HepG2 (cell line): Measurements from ENCODE around the gene MYCBPAP. TPM values are rescaled to one million over a fixed set of nuclear protein-coding genes. Genes with fewer than 3 reads are reported as not detected.
"Not testable (repeated sequence)": the region's sequence is repeated elsewhere in the genome, so short reads cannot be mapped to it uniquely, and the experiment has no call there.

ENCODE experiments used
- ATAC-seq: fragments of 200-7000 bp; cut with Tn5 transposase; 3 replicates; pipeline ENCODE4 v1.9.1; 2020; ENCODE audit warnings: mild to moderate bottlenecking, moderate library complexity
- BruUV-seq: library from RNA; stranded (reverse); fragments of 400-500 nt; replicated peaks from 2 replicates; lab custom pipeline; 2021; lab: Mats Ljungman, UMichigan
- CTCF ChIA-PET: fragments of 300-600 bp; formaldehyde crosslinking; extraction: SDS; loops from one replicate; lab custom pipeline; 2021; ENCODE audit warnings: low total read pairs, inconsistent platforms, low intra/inter-chr PET ratio; lab: Yijun Ruan, JAX
- POLR2A ChIA-PET: fragments of 350-600 bp; sonication (Branson Sonifier 250); formaldehyde crosslinking; loops from one replicate; lab custom pipeline; 2020; ENCODE audit warnings: antibody characterized with exemption, inconsistent platforms; lab: Yijun Ruan, JAX
- DNase-seq: peaks from one replicate; pipeline ENCODE4 v3.0.0-alpha.2; 2015; ENCODE audit warnings: low spot score
- FAIRE-seq: peaks from 3 replicates; lab custom pipeline; 2011; peaks lifted over from hg19 to GRCh38; lab: Jason Lieb, UNC
- H2AFZ ChIP-seq: one replicate; pipeline ENCODE4 v1.6.1; 2011; ENCODE audit warnings: low read length, inconsistent platforms
- H3K27ac ChIP-seq: fragments of 300-600 bp; 3 replicates; pipeline ENCODE4 v1.8.0; 2011; ENCODE audit warnings: mixed run types, mild to moderate bottlenecking, mixed read lengths, low read length, inconsistent platforms; ENCODE audit not compliant: insufficient read depth; ENCODE audit errors: extremely low read length
- H3K27me3 ChIP-seq, 2 experiments: fragments of 200-600 bp in 1 of 2; 2 replicates in 1 of 2; 3 replicates in 1 of 2; pipeline versions ENCODE4 v1.6.0 to v1.8.0; 2011; ENCODE audit warnings: low read length in 2 of 2, mild to moderate bottlenecking in 2 of 2, moderate library complexity in 2 of 2, inconsistent platforms in 1 of 2; ENCODE audit not compliant: insufficient read depth in 2 of 2, control insufficient read depth in 1 of 2
- H3K36me3 ChIP-seq, 2 experiments: fragments of 200-600 bp in 1 of 2; replicated peaks in 1 of 2; 2 replicates in 1 of 2; 3 replicates in 1 of 2; pipeline versions ENCODE4 v1.5.1 to v1.8.0; 2011; ENCODE audit warnings: low read length in 2 of 2, inconsistent platforms in 1 of 2; ENCODE audit not compliant: insufficient read depth in 2 of 2, control insufficient read depth in 1 of 2
- H3K4me1 ChIP-seq: 2 replicates; pipeline ENCODE4 v1.5.1; 2012; ENCODE audit warnings: low read length, inconsistent platforms; ENCODE audit not compliant: insufficient read depth
- H3K4me2 ChIP-seq: 2 replicates; pipeline ENCODE4 v1.6.0; 2011; ENCODE audit warnings: low read depth, low read length, inconsistent platforms
- H3K4me3 ChIP-seq, 3 experiments: fragments of 200-600 bp in 1 of 3; sonication (generic), shearing (Covaris generic) in 1 of 3; replicated peaks in 1 of 3; 2 replicates each; pipeline ENCODE4 v1.5.1; 2011 to 2016; ENCODE audit warnings: low read length in 3 of 3, inconsistent platforms in 2 of 3, low read depth in 2 of 3, mild to moderate bottlenecking in 2 of 3, control low read depth in 1 of 3, mixed read lengths in 1 of 3; ENCODE audit not compliant: insufficient read depth in 1 of 3
- H3K79me2 ChIP-seq: one replicate; pipeline ENCODE4 v1.6.1; 2011; ENCODE audit warnings: low read length, inconsistent platforms; ENCODE audit not compliant: insufficient read depth
- H3K9ac ChIP-seq: 2 replicates; pipeline ENCODE4 v1.6.0; 2011; ENCODE audit warnings: mild to moderate bottlenecking, low read depth, low read length, inconsistent platforms; ENCODE audit not compliant: insufficient read depth
- H3K9me3 ChIP-seq: 2 replicates; pipeline ENCODE4 v1.5.1; 2012; ENCODE audit warnings: mild to moderate bottlenecking, low read length
- H4K20me1 ChIP-seq: 2 replicates; pipeline ENCODE4 v1.6.0; 2011; ENCODE audit warnings: inconsistent platforms, mild to moderate bottlenecking, low read length, moderate library complexity; ENCODE audit not compliant: insufficient read depth
- HNF4A ChIP-seq: sonication (generic); formaldehyde crosslinking; IDR thresholded peaks from 2 replicates; pipeline ENCODE4 v1.4.0; 2020; ENCODE audit warnings: missing genetic modification reagents
- HOXA3 ChIP-seq: sonication (generic); formaldehyde crosslinking; IDR thresholded peaks from 2 replicates; pipeline ENCODE4 v1.5.0; 2020; ENCODE audit warnings: missing genetic modification reagents
- MTA1 ChIP-seq: sonication (generic); formaldehyde crosslinking; IDR thresholded peaks from 2 replicates; pipeline ENCODE4 v1.4.0; 2020; ENCODE audit warnings: missing genetic modification reagents, mild to moderate bottlenecking, borderline replicate concordance
- PHF5A ChIP-seq: IDR thresholded peaks from one replicate; pipeline ENCODE4 v1.6.1; 2018; ENCODE audit warnings: low read depth, missing genetic modification reagents; ENCODE audit not compliant: unreplicated experiment
- TFAP4 ChIP-seq: sonication (generic); IDR thresholded peaks from 2 replicates; pipeline ENCODE4 v1.6.1; 2016; ENCODE audit warnings: low read depth, borderline replicate concordance
- ZBTB38 ChIP-seq: sonication (generic); formaldehyde crosslinking; IDR thresholded peaks from 2 replicates; pipeline ENCODE4 v1.5.1; 2020; ENCODE audit warnings: mild to moderate bottlenecking, missing genetic modification reagents
- ZNF230 ChIP-seq: sonication (generic); formaldehyde crosslinking; IDR thresholded peaks from 2 replicates; pipeline ENCODE4 v1.4.0; 2020; ENCODE audit warnings: mild to moderate bottlenecking, missing genetic modification reagents
- ZNF770 ChIP-seq: sonication (generic); formaldehyde crosslinking; IDR thresholded peaks from 2 replicates; pipeline ENCODE4 v1.5.0; 2020; ENCODE audit warnings: mild to moderate bottlenecking, missing genetic modification reagents
- WGBS: methylation state at CpG from one replicate; pipeline ENCODE4 v1.1.6; 2017; ENCODE audit warnings: low lambda C conversion rate; 5-methylcytosine and 5-hydroxymethylcytosine counted together
- in situ Hi-C: cut with HindIII; loops from 2 replicates; pipeline ENCODE4 v1.10.0; 2017; ENCODE audit warnings: low pct_unique_long_range_greater_than_20kb; ENCODE audit not compliant: extremely low pct_ligation_motif_present
- intact Hi-C: fragments of 100-400 bp; cut with micrococcal nuclease; formaldehyde crosslinking; loops from one replicate; pipeline ENCODE4 v1.10.0; 2022; ENCODE audit not compliant: unreplicated experiment
- polyA plus RNA-seq, 8 experiments: library from polyadenylated mRNA; depleted of rRNA in 3 of 8; stranded (reverse) in 7 of 8; unstranded in 1 of 8; fragments of >200 nt; fragmentation: Illumina TruSeq in 4 of 8; extraction: Trizol in 4 of 8; gene quantifications; 2 replicates each; pipeline versions ENCODE4 v1.2.1 to v1.2.3, GENCODE V29; 2011 to 2016; ENCODE audit warnings: low read depth in 4 of 8, missing spikeins in 1 of 8, mixed read lengths in 1 of 8; ENCODE audit not compliant: insufficient read depth in 1 of 8
- total RNA-seq, 5 experiments: library from RNA; depleted of rRNA; stranded (reverse); fragments of >200 nt; fragmentation: Illumina TruSeq; extraction: Trizol; gene quantifications; 2 replicates each; pipeline ENCODE4 v1.2.3, GENCODE V29; 2016; ENCODE audit warnings: low read depth in 1 of 5
- TF ChIP-seq, protein P1 (sequence below), 2 experiments: sonication (generic) in 1 of 2; formaldehyde crosslinking in 1 of 2; IDR thresholded peaks; 2 replicates each; pipeline versions ENCODE4 v1.4.0 to v1.6.1; 2018 to 2020; ENCODE audit warnings: missing genetic modification reagents in 2 of 2, borderline replicate concordance in 1 of 2, low read depth in 1 of 2, mild to moderate bottlenecking in 1 of 2, missing biosample characterization in 1 of 2
- TF ChIP-seq, protein P2 (sequence below): sonication (generic); formaldehyde crosslinking; IDR thresholded peaks from 2 replicates; pipeline ENCODE4 v1.5.0; 2020; ENCODE audit warnings: mild to moderate bottlenecking, missing genetic modification reagents, borderline replicate concordance

Gene MYCBPAP
- total and polyA plus RNA-seq, 2 of the 13 experiments (the other 11 are each of a cell fraction or from before 2014, with no cell fraction given), result 0.22 to 0.24 TPM

GRCh38 chr17:50475362-50475761, 32.9 kb upstream of the MYCBPAP start (continued):
- TF ChIP-seq PHF5A, result no peak
- TF ChIP-seq ZNF770 (CRISPR knock-in tag), result peak; percentile 77

DNA sequence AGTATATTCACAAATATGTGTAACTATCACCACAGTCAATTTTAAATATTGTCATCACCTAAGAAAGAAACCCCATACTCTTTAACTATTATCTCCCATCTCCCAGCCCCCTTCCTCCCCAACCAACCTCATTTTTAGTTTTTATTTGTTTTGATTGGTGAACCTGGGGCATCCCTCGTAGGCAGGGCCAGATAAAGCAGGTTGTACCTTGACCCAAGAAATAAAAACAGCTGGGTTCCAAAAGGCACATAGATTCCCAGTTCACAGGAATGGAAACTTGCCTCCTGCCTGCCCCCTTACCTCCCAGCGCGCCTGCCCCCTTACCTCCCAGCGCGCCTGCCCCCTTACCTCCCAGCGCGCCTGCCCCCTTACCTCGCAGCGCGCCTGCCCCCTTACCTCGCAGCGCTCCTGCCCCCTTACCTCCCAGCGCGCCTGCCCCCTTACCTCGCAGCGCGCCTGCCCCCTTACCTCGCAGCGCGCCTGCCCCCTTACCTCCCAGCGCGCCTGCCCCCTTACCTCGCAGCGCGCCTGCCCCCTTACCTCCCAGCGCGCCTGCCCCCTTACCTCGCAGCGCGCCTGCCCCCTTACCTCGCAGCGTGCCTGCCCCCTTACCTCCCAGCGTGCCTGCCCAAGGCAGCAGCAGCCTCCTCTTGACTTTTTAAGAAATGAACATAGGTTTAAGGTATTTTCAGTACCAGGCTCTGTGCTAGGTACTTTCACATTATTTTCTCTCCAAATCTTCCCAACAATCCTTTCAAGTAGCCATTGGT, 32.3 kb upstream of the MYCBPAP start:
- Histone ChIP-seq H3K9ac (peak overlapping the region; percentile 12; the same call in 1 of the 2 replicates), H3K4me2 (peak overlapping the region; percentile 46)
- TF ChIP-seq ZNF230 (CRISPR knock-in tag) (0 out of 2 replicates have a peak, but pooled peaks have one; percentile 53), MTA1 (0 out of 2 replicates have a peak, but pooled peaks have one; percentile 54), TFAP4 (peak; percentile 87), ZBTB38 (CRISPR knock-in tag) (peak; percentile 32; the same call in 1 of the 2 replicates), HOXA3 (CRISPR knock-in tag) (peak; percentile 45; the same call in 1 of the 2 replicates), HNF4A (CRISPR knock-in tag) (peak; percentile 71)
- TF ChIP-seq, protein P1, sequence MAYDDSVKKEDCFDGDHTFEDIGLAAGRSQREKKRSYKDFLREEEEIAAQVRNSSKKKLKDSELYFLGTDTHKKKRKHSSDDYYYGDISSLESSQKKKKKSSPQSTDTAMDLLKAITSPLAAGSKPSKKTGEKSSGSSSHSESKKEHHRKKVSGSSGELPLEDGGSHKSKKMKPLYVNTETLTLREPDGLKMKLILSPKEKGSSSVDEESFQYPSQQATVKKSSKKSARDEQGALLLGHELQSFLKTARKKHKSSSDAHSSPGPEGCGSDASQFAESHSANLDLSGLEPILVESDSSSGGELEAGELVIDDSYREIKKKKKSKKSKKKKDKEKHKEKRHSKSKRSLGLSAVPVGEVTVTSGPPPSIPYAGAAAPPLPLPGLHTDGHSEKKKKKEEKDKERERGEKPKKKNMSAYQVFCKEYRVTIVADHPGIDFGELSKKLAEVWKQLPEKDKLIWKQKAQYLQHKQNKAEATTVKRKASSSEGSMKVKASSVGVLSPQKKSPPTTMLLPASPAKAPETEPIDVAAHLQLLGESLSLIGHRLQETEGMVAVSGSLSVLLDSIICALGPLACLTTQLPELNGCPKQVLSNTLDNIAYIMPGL (CRISPR knock-in tag; IDR thresholded peaks at IDR 0.05; ENCODE audit: borderline replicate concordance in 1 of 2, low read depth in 1 of 2), result peak in 1 of 2 experiments; percentile 38; a peak in 1 of 4 replicates
- TF ChIP-seq, protein P2, sequence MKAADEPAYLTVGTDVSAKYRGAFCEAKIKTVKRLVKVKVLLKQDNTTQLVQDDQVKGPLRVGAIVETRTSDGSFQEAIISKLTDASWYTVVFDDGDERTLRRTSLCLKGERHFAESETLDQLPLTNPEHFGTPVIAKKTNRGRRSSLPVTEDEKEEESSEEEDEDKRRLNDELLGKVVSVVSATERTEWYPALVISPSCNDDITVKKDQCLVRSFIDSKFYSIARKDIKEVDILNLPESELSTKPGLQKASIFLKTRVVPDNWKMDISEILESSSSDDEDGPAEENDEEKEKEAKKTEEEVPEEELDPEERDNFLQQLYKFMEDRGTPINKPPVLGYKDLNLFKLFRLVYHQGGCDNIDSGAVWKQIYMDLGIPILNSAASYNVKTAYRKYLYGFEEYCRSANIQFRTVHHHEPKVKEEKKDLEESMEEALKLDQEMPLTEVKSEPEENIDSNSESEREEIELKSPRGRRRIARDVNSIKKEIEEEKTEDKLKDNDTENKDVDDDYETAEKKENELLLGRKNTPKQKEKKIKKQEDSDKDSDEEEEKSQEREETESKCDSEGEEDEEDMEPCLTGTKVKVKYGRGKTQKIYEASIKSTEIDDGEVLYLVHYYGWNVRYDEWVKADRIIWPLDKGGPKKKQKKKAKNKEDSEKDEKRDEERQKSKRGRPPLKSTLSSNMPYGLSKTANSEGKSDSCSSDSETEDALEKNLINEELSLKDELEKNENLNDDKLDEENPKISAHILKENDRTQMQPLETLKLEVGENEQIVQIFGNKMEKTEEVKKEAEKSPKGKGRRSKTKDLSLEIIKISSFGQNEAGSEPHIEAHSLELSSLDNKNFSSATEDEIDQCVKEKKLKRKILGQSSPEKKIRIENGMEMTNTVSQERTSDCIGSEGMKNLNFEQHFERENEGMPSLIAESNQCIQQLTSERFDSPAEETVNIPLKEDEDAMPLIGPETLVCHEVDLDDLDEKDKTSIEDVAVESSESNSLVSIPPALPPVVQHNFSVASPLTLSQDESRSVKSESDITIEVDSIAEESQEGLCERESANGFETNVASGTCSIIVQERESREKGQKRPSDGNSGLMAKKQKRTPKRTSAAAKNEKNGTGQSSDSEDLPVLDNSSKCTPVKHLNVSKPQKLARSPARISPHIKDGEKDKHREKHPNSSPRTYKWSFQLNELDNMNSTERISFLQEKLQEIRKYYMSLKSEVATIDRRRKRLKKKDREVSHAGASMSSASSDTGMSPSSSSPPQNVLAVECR (CRISPR knock-in tag), result peak; percentile 12; the same call in 1 of the 2 replicates

More for the DNA sequence above, 32.3 kb upstream of the MYCBPAP start:
- H3K9me3 ChIP-seq, H2AFZ ChIP-seq, BruUV-seq, ATAC-seq, H3K79me2 ChIP-seq, H4K20me1 ChIP-seq, H3K27me3 ChIP-seq, CTCF ChIA-PET, H3K4me3 ChIP-seq, FAIRE-seq: not testable (repeated sequence)
- intact Hi-C loops, result loop anchor here (1.0 kb wide), 1 partner anchor 47 kb away; no protein-coding TSS in a partner anchor
- in situ Hi-C loops, result loop anchor here (5.0 kb wide), 1 partner anchor 79 kb away; the partner anchor contains the start of gene LRRC59
- POLR2A ChIA-PET, result interaction anchor here (1.4 kb wide), 1 partner anchor 16 kb away, joined by 5 read pairs; no protein-coding TSS in a partner anchor
- H3K27ac ChIP-seq, result peak overlapping the region; percentile 46
- WGBS, result 91% methylated on average over 33 of the region's 33 CpGs
- peak; percentile 47 for DNase-seq
- peaks cover 47% of the 10 kb centered on the region for H3K4me1 ChIP-seq
- H3K36me3 ChIP-seq, result peaks cover 16 to 19% of the 10 kb centered on the region in 2 experiments; a peak in 4 of 5 replicates
